Endothelial cell of umbilical vein (primary cell): ENCODE data around the gene COX4I1. TPM values are rescaled to one million over a fixed set of nuclear protein-coding genes. Genes with fewer than 3 reads are reported as not detected.

Experiments
- BruUV-seq: library from RNA; stranded (reverse); fragments of 400-500 nt; replicated peaks from 2 replicates; lab custom pipeline; 2021; lab: Mats Ljungman, UMichigan
- CTCF ChIA-PET: fragments of 300-600, 350-600 bp; sonication (Branson Sonifier 250); formaldehyde crosslinking; loops from one replicate; lab custom pipeline; 2021; ENCODE audit warnings: antibody characterized with exemption, inconsistent platforms; lab: Charles Lee
- POLR2A ChIA-PET: fragments of 300-600, 350-600 bp; sonication (Branson Sonifier 250); formaldehyde crosslinking; loops from one replicate; lab custom pipeline; 2021; ENCODE audit warnings: antibody characterized with exemption, inconsistent platforms; lab: Charles Lee
- DNase-seq: peaks from one replicate; pipeline ENCODE4 v3.0.0-alpha.2; 2011; ENCODE audit warnings: low read depth, low spot score
- FAIRE-seq: peaks from 2 replicates; lab custom pipeline; 2011; peaks lifted over from hg19 to GRCh38; lab: Jason Lieb, UNC
- H2AFZ ChIP-seq: 2 replicates; pipeline ENCODE4 v1.6.0; 2012; ENCODE audit warnings: low read depth, low read length, control low read depth, inconsistent platforms
- H3K27ac ChIP-seq: 2 replicates; pipeline ENCODE4 v1.5.1; 2011; ENCODE audit warnings: low read depth, mild to moderate bottlenecking, control low read depth, low read length, moderate library complexity; ENCODE audit not compliant: insufficient read depth
- H3K27me3 ChIP-seq, 2 experiments: 2 replicates each; pipeline versions ENCODE4 v1.6.0 to v1.6.1; 2011; ENCODE audit warnings: low read length in 2 of 2, mixed read lengths in 1 of 2; ENCODE audit not compliant: control insufficient read depth in 2 of 2, insufficient read depth in 2 of 2
- H3K36me3 ChIP-seq, 2 experiments: 2 replicates in 1 of 2; 3 replicates in 1 of 2; pipeline ENCODE4 v1.5.1; 2011; ENCODE audit warnings: low read length in 2 of 2, mild to moderate bottlenecking in 1 of 2, moderate library complexity in 1 of 2; ENCODE audit not compliant: control insufficient read depth in 2 of 2, insufficient read depth in 2 of 2; ENCODE audit errors: extremely low read depth in 1 of 2
- H3K4me1 ChIP-seq: 3 replicates; pipeline ENCODE4 v1.5.1; 2011; ENCODE audit warnings: mild to moderate bottlenecking, low read length; ENCODE audit not compliant: control insufficient read depth, insufficient read depth; ENCODE audit errors: extremely low read depth
- H3K4me2 ChIP-seq: 2 replicates; pipeline ENCODE4 v1.6.1; 2011; ENCODE audit warnings: low read length, control low read depth, mixed read lengths; ENCODE audit not compliant: insufficient read depth
- H3K4me3 ChIP-seq, 3 experiments: fragments of 200-600 bp in 1 of 3; sonication (generic), shearing (Covaris generic) in 1 of 3; replicated peaks in 1 of 3; 2 replicates each; pipeline ENCODE4 v1.5.1; 2011 to 2016; ENCODE audit warnings: control low read depth in 3 of 3, low read length in 3 of 3, mild to moderate bottlenecking in 2 of 3, inconsistent platforms in 1 of 3, low read depth in 1 of 3, moderate library complexity in 1 of 3; ENCODE audit not compliant: insufficient read depth in 1 of 3
- H3K79me2 ChIP-seq: 2 replicates; pipeline ENCODE4 v1.6.0; 2012; ENCODE audit warnings: low read length, inconsistent platforms; ENCODE audit not compliant: control insufficient read depth, insufficient read depth
- H3K9ac ChIP-seq: replicated peaks from 2 replicates; pipeline ENCODE3; 2011; ENCODE audit warnings: low read length, control low read depth; ENCODE audit not compliant: insufficient read depth; ENCODE audit errors: extremely low read depth
- H3K9me1 ChIP-seq: replicated peaks from 3 replicates; pipeline ENCODE4 v1.6.0; 2011; ENCODE audit warnings: mild to moderate bottlenecking, low read length; ENCODE audit not compliant: control insufficient read depth, insufficient read depth; ENCODE audit errors: extremely low read depth
- H3K9me3 ChIP-seq: replicated peaks from 2 replicates; pipeline ENCODE4 v1.5.1; 2012; ENCODE audit warnings: low read length, inconsistent platforms; ENCODE audit not compliant: control insufficient read depth, insufficient read depth
- H4K20me1 ChIP-seq: replicated peaks from 2 replicates; pipeline ENCODE3; 2011; ENCODE audit warnings: mild to moderate bottlenecking, low read length; ENCODE audit not compliant: control insufficient read depth, insufficient read depth; ENCODE audit errors: extremely low read depth
- EZH2 ChIP-seq: IDR thresholded peaks from 2 replicates; pipeline ENCODE4 v1.6.1; 2012; ENCODE audit warnings: borderline replicate concordance, low read depth, mild to moderate bottlenecking, moderate library complexity, low read length, inconsistent platforms; ENCODE audit not compliant: severe bottlenecking
- FOS ChIP-seq: IDR thresholded peaks from 2 replicates; pipeline ENCODE4 v1.6.1; 2011; ENCODE audit warnings: mild to moderate bottlenecking, low read length, moderate library complexity, borderline replicate concordance; ENCODE audit not compliant: insufficient read depth
- GATA2 ChIP-seq: IDR thresholded peaks from 2 replicates; pipeline ENCODE4 v1.7.0; 2011; ENCODE audit warnings: low read depth, mild to moderate bottlenecking, moderate library complexity, mixed read lengths, low read length; ENCODE audit not compliant: insufficient read length, insufficient read depth
- JUN ChIP-seq: IDR thresholded peaks from 2 replicates; pipeline ENCODE4 v1.6.1; 2011; ENCODE audit warnings: borderline replicate concordance, low read depth; ENCODE audit not compliant: insufficient read length, insufficient read depth
- MYC ChIP-seq: IDR thresholded peaks from one replicate; pipeline ENCODE4 v1.6.1; 2011; ENCODE audit warnings: mild to moderate bottlenecking, low read depth, low read length
- POLR2A ChIP-seq: IDR thresholded peaks from 2 replicates; pipeline ENCODE4 v1.6.1; 2012; ENCODE audit warnings: low read depth, mild to moderate bottlenecking, control low read depth, low read length
- POLR2AphosphoS5 ChIP-seq: IDR thresholded peaks from 2 replicates; pipeline ENCODE4 v1.6.1; 2012; ENCODE audit warnings: low read depth, mild to moderate bottlenecking, control low read depth, low read length, moderate library complexity; ENCODE audit not compliant: insufficient read depth
- dilution Hi-C: fragments of 300-500 bp; cut with MboI; formaldehyde crosslinking; loops from one replicate; pipeline ENCODE4 v1.15.0; 2019; ENCODE audit warnings: low sequenced_read_pairs; ENCODE audit not compliant: extremely low pct_ligation_motif_present
- intact Hi-C: fragments of 100-400 bp; cut with micrococcal nuclease; formaldehyde crosslinking; loops from one replicate; pipeline ENCODE4 v1.10.0; 2022
- polyA plus RNA-seq, 4 experiments: library from polyadenylated mRNA; depleted of rRNA in 3 of 4; stranded (reverse) in 3 of 4; unstranded in 1 of 4; fragments of >200 nt; gene quantifications; 2 replicates each; pipeline versions ENCODE4 v1.2.1 to v1.2.3, GENCODE V29; 2011 to 2012; ENCODE audit warnings: missing spikeins in 1 of 4
- total RNA-seq: library from RNA; stranded (reverse); gene quantifications from 2 replicates; pipeline ENCODE4 v1.2.3, GENCODE V29; 2021
- TF ChIP-seq, protein P1 (sequence below): IDR thresholded peaks from 2 replicates; pipeline ENCODE4 v1.6.1; 2011; ENCODE audit not compliant: insufficient read depth, insufficient read length
- TF ChIP-seq, protein P2 (sequence below), 2 donors: IDR thresholded peaks; 1 replicate in 1 of 2; 2 replicates in 1 of 2; pipeline ENCODE4 v1.5.1; 2011; ENCODE audit warnings: low read length in 2 of 2, mild to moderate bottlenecking in 2 of 2, moderate library complexity in 2 of 2, control low read depth in 1 of 2, inconsistent platforms in 1 of 2, low read depth in 1 of 2; ENCODE audit not compliant: insufficient read depth in 1 of 2; ENCODE audit errors: extremely low read depth in 1 of 2

Gene COX4I1
- total and polyA plus RNA-seq, 2 donors (not counting 3 experiments of a cell fraction or from before 2014, with no cell fraction given) = 560 to 953 TPM

DNA sequence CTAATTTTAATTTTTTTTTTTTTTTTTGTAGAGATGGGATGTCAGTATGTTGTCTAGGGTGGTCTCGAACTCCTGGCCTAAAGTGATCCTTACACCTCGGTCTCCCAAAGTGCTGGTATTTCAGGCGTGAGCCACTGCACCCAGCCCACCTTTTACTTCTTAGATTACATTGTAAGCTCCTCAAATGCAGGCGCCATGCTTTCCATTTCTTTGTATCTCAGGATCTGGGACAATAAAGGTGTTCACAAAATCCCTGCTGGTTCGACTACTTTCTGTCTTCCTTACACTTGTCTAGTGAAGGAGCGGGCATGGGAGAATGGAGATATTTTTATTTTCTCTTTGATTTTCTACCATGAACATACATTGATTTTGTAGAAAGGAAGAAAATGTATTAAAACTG lies 25.4 kb upstream of the COX4I1 start:
- Histone ChIP-seq H3K9ac (no peak overlapping the region), H3K4me3 (no peak overlapping the region), H4K20me1 (no peaks in the 10 kb centered on the region), H3K9me3 (no peaks in the 10 kb centered on the region), H3K79me2 (no peaks in the 10 kb centered on the region), H3K27ac (no peak overlapping the region), H2AFZ (no peak overlapping the region), H3K4me1 (peaks cover 16% of the 10 kb centered on the region), H3K27me3 (no peaks in the 10 kb centered on the region), H3K36me3 (peaks cover 3 to 6% of the 10 kb centered on the region in 2 experiments), H3K4me2 (no peak overlapping the region), H3K9me1 (no peaks in the 10 kb centered on the region)
- ChIA-PET CTCF (no interaction called here), POLR2A (no interaction called here)
- TF ChIP-seq GATA2 = no peak
- no peak for TF ChIP-seq EZH2
- TF ChIP-seq, protein P1, sequence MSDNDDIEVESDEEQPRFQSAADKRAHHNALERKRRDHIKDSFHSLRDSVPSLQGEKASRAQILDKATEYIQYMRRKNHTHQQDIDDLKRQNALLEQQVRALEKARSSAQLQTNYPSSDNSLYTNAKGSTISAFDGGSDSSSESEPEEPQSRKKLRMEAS = no peak
- no peak for TF ChIP-seq POLR2AphosphoS5
- TF ChIP-seq, protein P2, sequence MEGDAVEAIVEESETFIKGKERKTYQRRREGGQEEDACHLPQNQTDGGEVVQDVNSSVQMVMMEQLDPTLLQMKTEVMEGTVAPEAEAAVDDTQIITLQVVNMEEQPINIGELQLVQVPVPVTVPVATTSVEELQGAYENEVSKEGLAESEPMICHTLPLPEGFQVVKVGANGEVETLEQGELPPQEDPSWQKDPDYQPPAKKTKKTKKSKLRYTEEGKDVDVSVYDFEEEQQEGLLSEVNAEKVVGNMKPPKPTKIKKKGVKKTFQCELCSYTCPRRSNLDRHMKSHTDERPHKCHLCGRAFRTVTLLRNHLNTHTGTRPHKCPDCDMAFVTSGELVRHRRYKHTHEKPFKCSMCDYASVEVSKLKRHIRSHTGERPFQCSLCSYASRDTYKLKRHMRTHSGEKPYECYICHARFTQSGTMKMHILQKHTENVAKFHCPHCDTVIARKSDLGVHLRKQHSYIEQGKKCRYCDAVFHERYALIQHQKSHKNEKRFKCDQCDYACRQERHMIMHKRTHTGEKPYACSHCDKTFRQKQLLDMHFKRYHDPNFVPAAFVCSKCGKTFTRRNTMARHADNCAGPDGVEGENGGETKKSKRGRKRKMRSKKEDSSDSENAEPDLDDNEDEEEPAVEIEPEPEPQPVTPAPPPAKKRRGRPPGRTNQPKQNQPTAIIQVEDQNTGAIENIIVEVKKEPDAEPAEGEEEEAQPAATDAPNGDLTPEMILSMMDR (IDR thresholded peaks at IDR 0.05; ENCODE audit: extremely low read depth in 1 of 2, insufficient read depth in 1 of 2, low read depth in 1 of 2, low read length in 2 of 2) = no peak
- no peak for TF ChIP-seq POLR2A
- TF ChIP-seq FOS = no peak
- no peak for TF ChIP-seq MYC
- TF ChIP-seq JUN = no peak
- FAIRE-seq (no peak), DNase-seq (no peak)
- dilution Hi-C loops (no loop called here), intact Hi-C loops (no loop called here)
- BruUV-seq = no TSS peak
